Tongue (tissue), 2 donors: ENCODE measurements around the gene QSOX1. TPM values are rescaled to one million over a fixed set of nuclear protein-coding genes. Genes with fewer than 3 reads are reported as not detected.
A peak's percentile ranks its signal among the peaks of the same experiment; 100 is the strongest.

Experiments used
- DNase-seq: peaks from one replicate; pipeline ENCODE4 v3.0.0-alpha.2; 2015
- total RNA-seq: library from RNA; depleted of rRNA; stranded (reverse); fragments of >200 nt; gene quantifications from one replicate; pipeline ENCODE4 v1.2.3, GENCODE V29; 2014

The QSOX1 gene
- total RNA-seq, 1 donor from 2014 or later: 41.9 TPM

DNA sequence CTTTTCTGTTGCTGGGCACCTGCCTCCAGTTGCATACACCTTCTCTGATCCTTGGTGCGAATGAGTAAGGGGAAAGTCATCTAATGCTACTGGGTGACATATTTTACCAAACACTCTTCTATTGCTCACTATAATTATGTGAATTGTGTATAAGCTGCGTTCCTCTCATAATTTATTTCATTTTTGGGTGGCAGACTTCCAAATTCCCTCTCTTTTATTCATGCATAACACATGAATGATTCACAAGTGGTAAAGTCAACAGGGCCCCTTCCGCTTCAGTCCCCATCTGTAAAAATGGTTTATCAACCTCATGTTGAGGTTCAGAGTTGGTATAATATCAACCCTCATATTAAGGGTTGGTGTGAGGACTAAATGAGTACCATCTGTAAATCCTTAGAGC is 3.2 kb upstream of the QSOX1 start:
- DNase-seq: no peak

DNA sequence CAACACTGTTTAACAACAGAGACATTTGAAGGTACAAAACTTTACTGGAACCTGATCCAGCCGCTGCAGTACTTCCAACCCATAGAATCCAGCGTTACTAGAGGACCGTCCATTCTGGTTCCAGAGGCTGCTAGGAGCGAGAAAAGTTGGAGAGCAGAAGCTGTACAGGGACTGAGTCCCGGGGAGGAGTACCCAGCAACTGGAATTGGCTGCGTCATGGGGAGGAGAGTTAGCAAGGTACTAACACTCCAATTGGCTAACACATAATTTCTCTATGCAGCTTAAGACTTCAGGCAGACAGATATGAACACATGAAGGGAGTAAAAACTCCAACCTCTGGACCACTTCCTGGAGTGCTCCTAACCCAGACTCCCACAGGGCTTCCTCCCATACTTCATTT is 2.1 kb upstream of the QSOX1 start:
- no peak for DNase-seq

DNA sequence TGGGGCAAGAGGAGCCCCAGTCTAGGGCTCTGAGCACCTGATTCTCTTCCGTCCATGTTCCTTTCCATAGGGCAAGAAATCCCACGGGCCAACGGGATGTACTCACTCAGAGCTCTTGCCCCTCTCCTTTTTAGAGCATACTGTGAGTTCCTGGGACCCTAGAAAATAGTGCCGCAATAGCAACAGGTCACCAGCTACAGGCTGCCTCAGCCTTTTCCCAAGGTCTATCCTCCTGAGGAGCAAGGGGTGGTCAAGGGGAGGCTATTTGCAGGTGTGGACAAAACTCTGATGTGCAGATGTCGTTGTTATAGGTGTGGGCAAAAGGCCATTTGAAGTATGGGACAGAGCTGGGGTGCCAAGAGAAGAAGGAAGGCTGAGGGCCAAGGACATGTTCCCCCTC is 1.6 kb upstream of the QSOX1 start:
- no peak for DNase-seq

DNA sequence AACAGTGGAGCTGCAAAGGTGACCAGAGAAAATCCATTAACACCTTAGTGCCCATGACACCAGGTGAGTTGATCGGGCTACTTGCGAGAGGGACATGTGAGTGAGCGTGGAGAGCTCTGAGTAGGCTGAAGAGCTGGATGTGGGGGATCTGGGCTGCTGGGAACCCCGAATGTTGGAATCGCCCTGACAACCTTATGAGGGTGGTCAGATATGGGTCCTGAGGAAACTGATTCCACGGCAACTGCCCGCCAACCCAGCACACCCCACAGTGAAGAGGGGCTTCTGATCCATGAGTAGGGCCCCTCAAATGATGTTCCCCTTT is 705 bp upstream of the QSOX1 start:
- no peak for DNase-seq

DNA sequence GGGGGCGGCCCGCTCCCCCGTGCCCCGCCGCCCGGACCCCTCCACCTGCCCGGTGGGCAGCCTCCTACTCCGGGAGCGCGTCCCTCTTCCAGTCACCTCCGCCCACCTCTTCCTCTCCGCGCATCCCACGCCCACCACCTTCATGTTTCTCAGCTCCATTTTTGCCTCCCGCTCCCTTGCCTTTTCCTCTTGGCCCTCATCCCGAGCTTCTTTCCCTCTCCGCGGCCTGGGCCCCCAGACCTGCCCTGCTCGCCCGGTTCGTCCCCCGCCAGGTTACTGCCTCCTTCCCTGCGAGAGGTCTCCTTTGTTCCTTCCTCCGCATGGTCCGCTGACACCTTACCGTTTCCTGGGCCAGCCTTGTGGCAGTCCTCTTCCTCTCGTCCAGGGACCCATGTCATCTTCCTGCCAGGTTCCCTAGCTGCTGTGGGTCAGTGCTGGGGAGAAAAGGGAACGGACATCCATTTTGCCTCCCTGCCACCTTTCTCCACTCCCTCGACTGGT is 563 bp downstream of the QSOX1 start:
- peak; percentile 43 for DNase-seq

DNA sequence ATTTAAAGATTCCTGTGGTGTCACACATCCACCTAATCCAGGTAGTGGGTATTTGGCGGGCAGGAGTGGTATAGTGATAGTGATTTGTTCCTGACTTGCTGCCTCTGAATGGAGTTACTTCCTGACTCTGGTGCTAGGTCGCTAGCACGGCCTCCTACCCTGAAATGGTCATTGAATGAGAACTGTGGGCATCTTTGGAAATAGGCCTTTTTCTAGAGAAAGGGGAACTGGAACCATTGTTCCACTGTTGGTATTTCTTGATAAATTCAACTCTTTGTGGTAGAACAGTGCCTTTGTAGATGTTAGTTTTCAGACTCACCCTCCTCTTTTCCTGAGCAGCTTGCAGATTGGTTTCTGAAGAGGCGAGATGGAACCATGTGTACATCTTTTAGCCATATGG is 1.5 kb downstream of the QSOX1 start:
- DNase-seq: no peak

DNA sequence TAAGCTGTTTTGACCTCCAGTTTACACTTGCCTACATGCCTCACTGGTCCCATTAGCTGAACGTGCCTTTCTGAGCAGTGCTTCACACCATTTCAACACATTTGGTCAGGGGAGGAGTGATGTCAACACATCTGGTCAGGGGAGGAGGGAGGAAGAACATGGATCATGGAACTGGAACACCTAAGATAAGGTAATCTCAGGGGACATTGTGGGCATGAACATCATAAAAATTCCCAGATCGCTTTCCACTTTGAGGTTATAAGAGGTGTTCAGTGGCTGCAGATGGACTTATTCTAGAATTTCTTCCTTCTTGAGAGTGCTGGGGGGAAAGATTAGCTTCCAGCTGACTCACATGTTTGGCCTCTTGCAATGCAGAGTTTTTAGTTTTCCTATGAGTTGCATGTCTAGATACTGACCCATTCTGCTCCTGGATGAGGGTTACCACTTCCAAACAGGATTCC is 2.0 kb downstream of the QSOX1 start:
- no peak for DNase-seq

DNA sequence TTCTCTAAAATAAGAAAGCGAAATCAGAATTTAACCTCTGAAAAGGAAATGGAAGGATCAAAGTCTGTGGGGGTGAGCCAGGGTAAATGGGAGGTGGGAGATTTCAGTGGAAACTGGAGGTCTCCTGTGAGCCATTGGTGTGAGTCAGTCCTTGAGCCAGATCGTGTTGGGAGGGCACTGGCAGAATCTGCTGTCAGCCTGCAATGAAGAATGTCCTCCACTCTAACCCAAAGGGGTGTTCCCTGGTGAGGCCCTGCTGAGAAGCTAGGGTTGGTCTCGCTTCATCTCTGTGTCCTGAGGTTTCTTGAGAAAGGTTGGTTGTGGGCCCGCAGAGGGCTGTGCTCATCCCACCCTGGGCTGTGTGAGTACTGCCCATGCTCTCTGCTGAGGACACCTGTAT is 2.4 kb downstream of the QSOX1 start:
- DNase-seq: no peak

DNA sequence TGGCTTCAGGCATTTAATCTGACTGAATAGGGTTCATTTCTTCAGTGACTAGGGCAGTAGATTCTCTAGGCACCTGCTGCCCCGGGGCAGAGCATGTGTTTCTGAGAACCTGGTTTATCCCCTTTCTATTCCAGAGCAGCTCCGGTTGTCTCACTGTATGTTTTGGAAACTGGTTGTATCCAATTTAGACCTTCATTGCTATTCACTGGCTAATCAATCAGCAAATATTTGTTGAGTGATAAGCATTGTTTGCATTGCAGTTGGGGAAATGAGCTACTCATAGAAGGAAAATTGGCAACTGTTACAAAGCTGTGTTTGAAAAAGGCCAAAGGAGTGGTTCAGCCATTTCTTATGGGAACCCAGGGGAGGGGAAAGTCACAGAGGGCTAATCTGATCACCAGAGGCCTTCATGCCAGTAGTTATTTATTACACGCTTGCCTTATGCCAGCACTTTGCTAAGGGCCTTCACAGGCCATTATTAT is 2.9 kb downstream of the QSOX1 start:
- DNase-seq: no peak

DNA sequence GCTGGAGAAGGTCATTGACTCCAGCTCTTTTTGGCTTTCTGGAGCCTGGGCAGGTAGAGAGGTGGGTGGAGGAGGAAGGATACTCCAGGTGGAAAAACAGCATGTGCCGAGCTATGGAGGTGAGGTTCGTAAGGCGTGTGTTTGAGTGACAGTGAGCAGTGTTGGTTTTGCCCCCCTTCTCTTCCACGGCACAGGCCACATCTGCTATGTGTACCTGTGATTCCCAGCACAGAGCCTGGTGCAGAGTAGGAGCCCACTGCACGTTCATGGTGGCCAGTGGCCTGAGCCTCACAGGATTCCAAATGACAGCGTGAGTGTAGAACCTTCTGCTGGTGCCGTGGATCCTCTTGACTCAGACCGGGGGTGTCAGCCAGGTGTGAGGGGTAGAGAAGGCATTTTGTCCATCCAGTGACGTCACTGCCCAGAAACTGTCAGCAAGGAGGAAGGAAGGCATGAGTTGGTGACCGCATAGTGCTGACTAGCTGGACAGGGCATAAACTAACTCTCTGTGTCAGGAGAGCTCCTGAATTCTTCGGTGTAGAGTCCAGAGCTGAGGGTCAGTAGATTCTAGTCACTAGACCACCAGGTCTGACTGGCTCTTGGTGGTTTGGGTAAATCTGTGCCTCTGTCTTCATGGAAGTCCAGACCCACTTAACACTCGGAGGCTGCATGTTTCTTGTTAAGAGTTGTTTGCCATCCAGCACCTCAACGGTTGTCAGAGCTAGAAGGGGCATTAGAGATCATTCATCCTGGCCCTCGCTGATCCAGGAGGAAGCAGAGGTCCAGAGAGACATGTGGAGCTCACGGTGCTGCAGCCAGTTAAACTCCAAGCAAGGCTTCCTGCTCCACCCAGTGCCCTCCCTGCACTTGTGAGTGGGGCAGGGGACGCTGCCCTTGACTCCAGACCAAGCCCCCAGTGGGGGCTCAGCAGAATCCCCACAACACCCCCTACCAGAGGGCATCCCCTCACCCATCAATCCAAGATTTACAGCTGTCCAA is 3.8 kb downstream of the QSOX1 start:
- DNase-seq: no peak

DNA sequence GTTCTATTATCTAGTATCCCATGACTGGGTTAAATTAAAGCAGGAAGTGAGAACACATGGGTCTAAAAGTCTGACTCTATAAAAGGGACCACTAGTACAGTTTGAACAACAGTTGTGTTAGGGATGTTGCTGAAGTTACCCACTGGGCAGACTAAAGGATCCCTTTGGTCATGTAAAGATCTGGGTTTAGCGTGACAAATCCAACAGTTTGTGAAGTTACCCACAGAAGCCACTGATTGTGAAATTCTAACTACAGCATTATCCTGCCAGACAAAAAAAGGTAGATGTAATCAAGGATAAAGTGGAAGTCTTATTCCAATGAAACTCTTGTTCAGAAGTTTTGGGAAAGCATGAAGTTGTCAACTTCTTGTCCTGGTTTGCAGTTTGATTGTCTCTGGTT is 5.7 kb downstream of the QSOX1 start:
- DNase-seq: no peak

DNA sequence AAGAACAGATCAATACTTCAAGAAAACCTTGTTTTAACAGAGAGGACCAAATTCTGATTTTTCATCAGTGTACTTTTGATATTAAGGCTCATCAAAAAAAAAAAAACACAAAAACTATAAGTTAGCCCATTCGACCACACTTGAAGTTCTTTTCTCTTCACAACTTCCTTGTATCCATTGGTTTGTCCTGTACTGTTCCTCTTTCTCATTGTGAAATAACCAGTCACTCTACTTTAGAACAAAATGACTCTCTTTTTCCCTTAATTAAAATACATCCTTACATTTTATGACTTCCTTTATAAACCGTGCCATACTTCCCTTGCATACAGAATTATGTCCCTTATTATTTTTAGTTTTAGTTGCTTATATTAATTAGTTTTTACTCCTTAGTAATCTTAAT is 8.4 kb downstream of the QSOX1 start:
- no peak for DNase-seq

DNA sequence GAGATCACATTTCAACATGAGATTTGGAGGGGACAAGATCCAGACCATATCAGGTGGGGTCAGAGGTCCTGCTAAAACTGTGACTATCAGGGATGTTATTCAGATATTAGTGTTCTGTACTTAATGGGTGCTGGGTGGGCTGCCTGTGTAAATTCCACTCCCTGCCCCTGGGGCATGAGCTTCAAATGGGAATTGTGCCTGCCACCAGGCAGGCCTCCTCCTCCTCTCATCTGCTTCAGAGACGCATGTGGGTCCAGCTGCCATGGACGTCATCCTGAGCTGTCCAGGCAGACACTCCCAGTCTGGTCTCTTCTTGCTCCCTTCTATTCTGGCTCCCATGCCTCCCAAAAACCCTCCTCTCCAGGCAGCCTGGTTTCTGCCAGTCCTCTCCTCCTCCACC is 10.4 kb downstream of the QSOX1 start:
- DNase-seq: no peak

DNA sequence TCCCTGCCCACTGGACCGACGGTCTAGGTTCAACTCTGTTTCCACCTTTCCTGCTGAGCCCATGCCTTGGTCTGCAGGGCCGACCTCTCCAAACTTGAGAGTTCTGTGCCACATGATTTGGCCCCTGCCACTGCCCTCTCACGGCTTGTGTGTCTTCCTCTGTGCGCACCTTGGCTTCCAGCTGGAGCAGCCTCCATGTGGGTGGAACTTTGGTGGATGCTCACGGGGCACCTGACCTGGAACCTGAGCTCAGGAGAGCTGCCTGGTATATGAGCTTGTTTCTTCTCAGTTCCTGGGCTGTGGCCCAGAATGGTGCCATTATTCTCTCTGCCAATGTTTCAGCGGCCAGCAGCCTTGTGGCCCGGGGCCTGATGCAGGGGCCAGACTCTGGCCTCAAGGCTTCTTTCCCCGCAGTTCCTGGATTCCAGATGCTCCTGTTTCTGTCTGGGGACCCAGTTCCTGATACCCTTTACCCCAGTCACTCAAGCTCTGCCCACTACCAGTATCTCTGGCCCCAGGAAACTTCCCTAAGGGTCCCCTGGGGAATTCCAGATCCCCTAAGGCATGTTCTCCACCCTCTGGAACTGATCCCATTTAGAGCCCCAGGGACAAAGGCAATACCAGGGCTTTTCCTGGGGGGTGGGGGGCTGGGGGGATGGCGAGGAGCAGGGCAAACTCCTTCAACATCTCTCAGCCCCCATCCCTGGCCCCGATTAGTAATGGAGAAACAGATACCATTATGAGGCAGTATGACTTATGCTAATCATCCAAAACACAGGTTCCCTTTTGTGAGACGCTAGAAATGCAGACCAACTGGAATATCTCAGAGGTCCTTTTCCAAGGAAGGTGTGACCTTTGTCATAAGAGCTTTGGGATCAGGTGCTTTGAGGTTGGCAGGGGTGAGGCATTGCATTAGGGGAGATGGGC is 11.1 kb downstream of the QSOX1 start:
- no peak for DNase-seq

DNA sequence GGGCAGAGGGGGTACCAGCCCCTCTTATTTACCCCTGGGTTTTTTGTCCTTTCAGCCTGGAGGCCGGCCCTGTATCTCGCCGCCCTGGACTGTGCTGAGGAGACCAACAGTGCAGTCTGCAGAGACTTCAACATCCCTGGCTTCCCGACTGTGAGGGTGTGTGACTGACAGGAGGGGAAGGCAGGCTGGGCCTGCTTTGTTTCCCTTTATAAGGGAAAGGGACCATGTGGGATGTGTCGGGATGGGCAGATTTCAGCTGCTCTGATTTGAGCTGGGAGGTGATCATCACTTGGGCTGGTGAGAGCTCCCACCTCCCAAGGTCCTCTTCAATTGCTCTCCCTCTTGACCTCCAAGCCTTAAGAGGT is 11.7 kb downstream of the QSOX1 start:
- no peak for DNase-seq

DNA sequence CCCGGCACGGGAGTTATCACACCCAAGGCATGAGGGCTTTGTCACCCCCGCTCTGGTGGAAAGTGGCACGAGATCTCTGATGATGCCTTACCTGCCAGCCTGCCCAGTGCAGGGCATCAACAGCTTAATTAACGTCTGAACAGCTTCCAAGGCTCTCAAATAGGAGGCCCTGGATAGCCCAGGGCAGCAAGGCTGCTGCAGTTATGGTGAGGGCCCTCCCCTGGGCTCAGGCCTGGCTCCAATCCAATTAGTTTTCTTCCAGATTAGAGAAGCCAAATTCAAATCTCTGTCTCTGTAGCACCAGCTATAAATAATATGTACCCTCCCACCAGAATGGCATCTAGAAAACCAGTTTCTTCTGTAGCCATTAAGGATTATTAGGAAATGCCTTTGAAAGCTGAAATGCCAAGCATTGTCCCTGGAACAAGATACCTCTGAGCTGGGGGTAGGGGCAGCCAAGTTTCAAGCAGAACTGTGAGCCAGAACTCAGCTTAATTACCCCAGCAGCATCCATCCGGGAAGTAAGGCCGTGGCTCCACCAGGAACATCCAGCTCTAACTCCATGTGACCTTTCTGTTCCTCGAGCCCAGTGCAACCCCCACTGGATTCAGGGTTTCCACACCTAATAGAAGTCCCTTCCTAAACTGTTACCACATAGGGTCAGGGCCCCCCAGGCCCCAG is 12.5 kb downstream of the QSOX1 start:
- DNase-seq: peak; percentile 38

DNA sequence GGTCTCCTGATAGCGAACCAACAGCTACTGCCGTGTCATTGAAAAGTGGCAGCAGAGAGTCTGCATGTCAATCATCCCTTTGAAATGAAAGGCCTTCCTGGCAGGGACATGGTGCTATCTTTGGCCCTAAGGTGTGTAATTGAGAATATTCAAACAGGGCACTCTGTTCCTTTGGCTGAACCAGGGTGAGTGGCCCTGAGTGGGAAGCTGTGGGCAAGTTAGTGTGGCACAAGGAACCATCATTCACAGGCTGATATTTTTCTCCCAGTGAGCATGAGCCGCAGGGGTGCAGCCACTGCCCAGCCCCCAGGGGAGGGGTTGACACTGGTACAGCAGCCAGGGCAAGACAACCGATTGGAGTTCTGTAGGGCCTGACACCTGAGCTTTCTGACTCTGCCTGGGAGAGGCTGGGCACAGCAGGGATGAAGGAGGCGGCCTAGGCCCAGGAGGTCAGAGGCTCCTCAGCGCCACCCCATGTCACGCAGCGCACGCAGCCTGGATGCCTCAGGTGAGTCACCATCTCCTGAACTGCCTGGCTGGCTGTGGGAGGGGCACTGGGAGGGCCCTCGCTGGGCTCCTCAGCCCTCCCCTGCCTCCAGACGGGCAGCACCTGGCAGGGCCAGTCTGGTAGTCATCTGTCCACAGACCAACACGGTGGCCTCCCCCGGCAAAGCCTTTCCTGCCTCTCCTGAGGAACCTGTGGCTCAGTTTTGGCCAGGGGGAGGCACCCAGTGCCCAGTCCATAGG is 13.2 kb downstream of the QSOX1 start:
- DNase-seq: peak; percentile 17

DNA sequence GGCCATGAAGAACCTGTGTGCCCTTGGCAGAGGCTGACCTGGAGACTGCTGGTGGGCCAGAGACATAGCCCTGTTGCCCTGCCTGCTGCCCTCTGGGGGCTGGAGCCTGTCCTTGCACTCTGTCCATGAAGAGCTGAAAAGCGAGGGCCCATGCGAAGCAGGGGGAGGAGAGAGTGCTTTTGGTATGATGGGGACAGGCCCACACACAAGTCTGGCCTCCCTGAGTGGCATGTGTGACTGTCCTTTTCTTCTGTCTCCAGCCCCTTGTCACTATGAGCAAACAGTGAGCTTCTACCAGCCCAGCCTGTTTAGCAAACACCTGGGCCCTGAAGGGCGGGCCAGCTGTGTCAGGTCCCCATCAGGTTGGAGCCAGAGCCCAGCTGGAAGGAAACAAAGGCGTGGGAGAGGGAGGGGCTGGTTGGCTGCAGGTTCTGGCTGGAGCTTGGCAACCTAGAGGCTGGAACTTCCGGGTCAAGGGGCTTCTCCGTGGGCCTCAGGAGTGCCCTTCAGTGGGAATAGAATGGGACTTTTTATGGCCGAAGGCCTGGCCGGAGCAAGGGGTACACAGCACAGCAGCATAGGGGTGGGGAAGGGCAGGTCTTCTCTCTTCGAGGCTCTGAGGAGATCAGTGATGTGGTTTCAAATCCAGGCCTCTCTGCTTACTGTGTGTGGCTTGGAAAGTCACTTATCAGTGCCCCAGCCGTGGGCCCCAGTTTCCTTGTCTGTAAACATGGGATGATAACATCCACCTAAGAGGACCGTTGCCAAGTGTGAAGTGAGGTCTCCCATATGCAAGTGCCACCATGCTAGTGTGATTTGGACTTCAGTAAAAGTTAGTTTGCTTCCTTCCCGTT is 14.3 kb downstream of the QSOX1 start:
- DNase-seq: peak; percentile 40

DNA sequence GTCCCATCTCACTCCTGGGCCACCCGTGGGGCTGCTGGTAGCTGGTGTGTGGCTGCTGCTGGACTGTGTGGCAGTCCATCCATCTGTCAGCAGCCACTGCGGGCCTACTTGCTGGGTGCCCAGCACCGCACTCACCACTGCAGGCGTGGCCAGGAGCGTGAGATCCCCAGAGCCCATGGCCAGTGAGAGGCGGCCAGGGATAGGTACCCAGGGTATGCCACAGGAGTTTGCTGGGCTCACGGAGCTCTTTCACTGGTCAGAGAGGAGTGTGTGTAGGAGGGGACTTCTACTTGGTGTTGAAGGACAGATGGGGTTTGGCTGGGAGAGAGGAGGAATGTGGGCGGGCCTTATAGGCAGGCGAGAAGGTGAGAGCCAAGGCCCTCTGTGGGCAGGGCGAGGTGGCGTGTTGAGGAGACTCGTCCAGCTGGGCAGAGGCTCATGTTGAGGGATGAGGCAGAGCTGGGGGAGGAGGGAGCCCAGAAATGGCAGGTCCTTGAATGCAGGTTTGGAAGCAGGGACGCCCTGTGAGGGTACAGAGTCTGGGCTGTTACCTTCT is 15.0 kb downstream of the QSOX1 start:
- DNase-seq: no peak

DNA sequence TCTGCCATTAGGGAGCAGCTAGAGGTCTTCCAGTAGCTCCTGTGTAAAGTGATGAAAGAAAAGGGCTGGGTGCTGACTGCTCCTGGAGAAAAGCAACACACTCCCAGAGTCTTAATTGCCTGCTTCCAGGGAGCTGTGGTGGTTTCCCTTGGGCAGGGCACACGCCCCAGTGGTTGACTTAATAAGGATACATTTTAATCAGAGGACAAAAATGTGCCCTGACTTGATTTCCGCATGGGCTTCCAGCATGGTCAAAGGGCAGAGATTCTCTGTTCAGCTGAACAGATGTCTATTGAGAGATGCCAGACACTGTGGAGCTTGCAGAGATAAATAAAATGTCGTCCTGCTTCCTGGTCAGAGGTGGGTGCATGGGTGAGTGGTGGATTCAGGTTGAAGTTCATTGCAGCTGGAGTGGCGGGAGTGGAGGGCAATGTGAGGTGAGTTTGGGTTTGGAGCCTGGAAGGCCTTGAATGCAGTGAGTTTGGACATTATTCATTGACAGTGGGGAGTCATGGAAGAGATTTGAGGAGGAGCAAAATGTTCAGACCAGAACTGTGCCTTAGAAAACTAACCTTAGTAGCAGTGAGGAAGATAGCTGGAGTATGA is 16.0 kb downstream of the QSOX1 start:
- DNase-seq: no peak
